ENCODE results near the gene EHHADH. TPM values are rescaled to one million over a fixed set of nuclear protein-coding genes. Genes with fewer than 3 reads are reported as not detected.
"Not testable (repeated sequence)": the region's sequence is repeated elsewhere in the genome, so short reads cannot be mapped to it uniquely, and the experiment has no call there.

EHHADH gene
- total RNA-seq (10 to 100 TPM in 1 of 2 donors, 1 to 10 TPM in 1; 9.0 to 11.1 TPM), polyA plus RNA-seq (1 to 10 TPM; 2.8 to 3.6 TPM)
- long read RNA-seq, donor 1, partial matches to known transcripts = 0 of 1 reads
- long read RNA-seq, donor 1, other reads (novel, unspliced or antisense) = 0 of 1 reads
- long read RNA-seq, donor 2 = 0 reads
- long read RNA-seq, donor 3 = 0 reads
- long read RNA-seq, donor 4, partial matches to known transcripts = 0 of 1 reads
- long read RNA-seq, donor 4, other reads (novel, unspliced or antisense) = 0 of 1 reads
- long read RNA-seq, donor 5 = 0 reads

GRCh38 chr3:185253645-185254410 is at the start of gene EHHADH:
TSS of gene EHHADH (minus strand) at chr3:185254049. CDS start at chr3:185254022, 27 bp downstream.
- Histone ChIP-seq H3K4me1 (ENCODE audit: control insufficient read depth in 5 of 5, insufficient read depth in 5 of 5, low read length in 5 of 5) (peaks cover 0 to 4% (median 0%) of the 10 kb centered on the region in 5 donors), H3K36me3 (ENCODE audit: control insufficient read depth in 4 of 4, insufficient read depth in 4 of 4, low read length in 4 of 4) (no peaks in the 10 kb centered on the region), H3K27ac (ENCODE audit: low read depth in 1 of 2, low read length in 1 of 2) (peak within 1 kb of the TSS; percentile 84 to 92), H3K4me3 (peak within 1 kb of the TSS; percentile 91), H3K27me3 (ENCODE audit: control insufficient read depth in 3 of 3, insufficient read depth in 3 of 3, low read length in 2 of 3) (no peaks in the 10 kb centered on the region), H3K9me3 (ENCODE audit: control insufficient read depth in 4 of 4, insufficient read depth in 3 of 4, low read length in 3 of 4) (no peaks in the 10 kb centered on the region), H3K9ac (ENCODE audit: insufficient read depth in 1 of 2, low read length in 2 of 2) (peak within 1 kb of the TSS in 1 of 2 donors; percentile 78)
- WGBS, 2 donors = 5% methylated on average over 53 of the region's 53 CpGs
- TF ChIP-seq CTCF (IDR thresholded peaks at IDR 0.05; ENCODE audit: control extremely low read depth, extremely low read depth) = no peak
- peak; percentile 98 for ATAC-seq (ENCODE audit: insufficient read depth, low FRiP score)
- DNase-seq = peak; percentile 86 to 88 (median 87)

- WGBS, 2 donors = 74 to 81% methylated on average over 10 of the region's 10 CpGs
- H3K36me3 ChIP-seq (ENCODE audit: control insufficient read depth in 4 of 4, insufficient read depth in 4 of 4, low read length in 4 of 4); DNase-seq; H3K4me3 ChIP-seq; H3K27me3 ChIP-seq (ENCODE audit: control insufficient read depth in 3 of 3, insufficient read depth in 3 of 3, low read length in 2 of 3); ATAC-seq (ENCODE audit: insufficient read depth, low FRiP score); H3K9ac ChIP-seq (ENCODE audit: insufficient read depth in 1 of 2, low read length in 2 of 2); H3K4me1 ChIP-seq (ENCODE audit: control insufficient read depth in 5 of 5, insufficient read depth in 5 of 5, low read length in 5 of 5); H3K27ac ChIP-seq (ENCODE audit: low read depth in 1 of 2, low read length in 1 of 2); H3K9me3 ChIP-seq (ENCODE audit: control insufficient read depth in 4 of 4, insufficient read depth in 3 of 4, low read length in 3 of 4): not testable (repeated sequence)
These were observed 46.1 kb upstream of the EHHADH start for GRCh38 chr3:185299918-185300426.

GRCh38 chr3:185297867-185298266 is 44.0 kb upstream of the EHHADH start:
- no peaks in the 10 kb centered on the region for H3K27me3 ChIP-seq (ENCODE audit: control insufficient read depth in 3 of 3, insufficient read depth in 3 of 3, low read length in 2 of 3)
- no peak overlapping the region for H3K4me3 ChIP-seq
- ATAC-seq (ENCODE audit: insufficient read depth, low FRiP score) (no peak), DNase-seq (no peak)
- no peak overlapping the region for H3K27ac ChIP-seq (ENCODE audit: low read depth in 1 of 2, low read length in 1 of 2)
- TF ChIP-seq CTCF (IDR thresholded peaks at IDR 0.05; ENCODE audit: control extremely low read depth, extremely low read depth) = no peak
- peaks cover 0 to 5% (median 1%) of the 10 kb centered on the region in 4 donors for H3K36me3 ChIP-seq (ENCODE audit: control insufficient read depth in 4 of 4, insufficient read depth in 4 of 4, low read length in 4 of 4)
- 94 to 99% methylated on average over 3 of the region's 3 CpGs for WGBS, 2 donors
- no peaks in the 10 kb centered on the region for H3K4me1 ChIP-seq (ENCODE audit: control insufficient read depth in 5 of 5, insufficient read depth in 5 of 5, low read length in 5 of 5)
- no peaks in the 10 kb centered on the region for H3K9me3 ChIP-seq (ENCODE audit: control insufficient read depth in 4 of 4, insufficient read depth in 3 of 4, low read length in 3 of 4)
- no peak overlapping the region for H3K9ac ChIP-seq (ENCODE audit: insufficient read depth in 1 of 2, low read length in 2 of 2)

GRCh38 chr3:185292238-185292637 is 38.4 kb upstream of the EHHADH start:
- H3K9me3 ChIP-seq (ENCODE audit: control insufficient read depth in 4 of 4, insufficient read depth in 3 of 4, low read length in 3 of 4) = no peaks in the 10 kb centered on the region
- no peaks in the 10 kb centered on the region for H3K4me1 ChIP-seq (ENCODE audit: control insufficient read depth in 5 of 5, insufficient read depth in 5 of 5, low read length in 5 of 5)
- no peak overlapping the region for H3K9ac ChIP-seq (ENCODE audit: insufficient read depth in 1 of 2, low read length in 2 of 2)
- 92 to 93% methylated on average over 7 of the region's 7 CpGs for WGBS, 2 donors
- H3K36me3 ChIP-seq (ENCODE audit: control insufficient read depth in 4 of 4, insufficient read depth in 4 of 4, low read length in 4 of 4) = peaks cover 0 to 4% (median 2%) of the 10 kb centered on the region in 4 donors
- TF ChIP-seq CTCF (IDR thresholded peaks at IDR 0.05; ENCODE audit: control extremely low read depth, extremely low read depth) = no peak
- DNase-seq (no peak), ATAC-seq (ENCODE audit: insufficient read depth, low FRiP score) (no peak)
- H3K27ac ChIP-seq (ENCODE audit: low read depth in 1 of 2, low read length in 1 of 2) = no peak overlapping the region
- no peaks in the 10 kb centered on the region for H3K27me3 ChIP-seq (ENCODE audit: control insufficient read depth in 3 of 3, insufficient read depth in 3 of 3, low read length in 2 of 3)
- H3K4me3 ChIP-seq = no peak overlapping the region

Measured in lung (tissue), 16 donors.